Measurements from ENCODE around the gene SLC22A2.

GRCh38 chr6:160265869-160266476, 7.4 kb upstream of the SLC22A2 start:
- no peak for TF ChIP-seq CTCF (IDR thresholded peaks at IDR 0.05)
- TF ChIP-seq ZFX (IDR thresholded peaks at IDR 0.05; ENCODE audit: borderline replicate concordance), result no peak
